SK-N-SH treated with all-trans-retinoic acid at 6 μM for 48 hours (cell line): ENCODE measurements around the gene NUDT4.

ENCODE experiments used
- SNAI2 ChIP-seq: fragments of 250-450 bp; sonication (Bioruptor Pico); IDR thresholded peaks from 2 replicates; pipeline ENCODE4 v1.5.0; 2020; ENCODE audit warnings: mild to moderate bottlenecking, moderate library complexity
- TOX ChIP-seq: fragments of 250-450 bp; sonication (Bioruptor Pico); IDR thresholded peaks from 2 replicates; pipeline ENCODE4 v1.8.0; 2021; ENCODE audit warnings: mild to moderate bottlenecking, moderate library complexity, borderline replicate concordance

DNA sequence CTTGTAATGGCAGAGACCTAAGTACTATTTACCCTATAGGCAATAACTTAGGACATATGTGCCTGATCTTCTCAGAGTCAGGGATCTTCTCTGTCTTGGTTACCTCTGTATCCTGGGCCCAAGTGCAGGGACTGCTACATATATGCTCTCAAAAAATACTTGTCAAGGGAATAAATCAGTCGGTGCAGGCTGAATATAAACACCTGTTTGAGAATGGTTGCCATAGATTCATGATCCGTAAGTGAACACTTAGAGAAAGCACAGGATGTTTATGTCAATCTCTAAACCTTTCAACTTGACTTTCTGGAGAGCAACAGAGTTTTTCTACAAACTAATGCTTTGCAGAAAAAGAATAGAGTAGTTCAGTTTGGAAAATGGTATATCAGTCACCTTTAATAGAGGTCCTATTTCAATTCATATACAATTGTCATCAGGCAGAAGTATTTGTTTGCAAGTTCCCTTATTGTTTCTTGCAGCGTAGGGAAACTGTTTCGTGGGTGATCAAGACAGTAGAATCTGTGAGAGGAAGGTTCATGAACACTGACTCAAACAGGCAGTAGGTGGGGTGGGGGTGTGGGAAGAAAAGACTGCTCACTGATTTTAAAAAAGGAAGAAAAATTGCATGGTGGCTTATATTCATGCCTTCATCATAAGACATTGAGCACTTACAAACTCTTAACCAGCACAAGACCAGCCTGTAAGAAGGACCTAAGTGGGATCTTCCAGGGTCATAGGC lies 70.0 kb downstream of the NUDT4 start:
- TF ChIP-seq TOX (CRISPR knock-in tag) (no peak), SNAI2 (CRISPR knock-in tag) (no peak)
